ENCODE measurements around the gene UPK2. TPM values are rescaled to one million over a fixed set of nuclear protein-coding genes. Genes with fewer than 3 reads are reported as not detected.

Gene UPK2
- total and polyA plus RNA-seq, 4 donors = 0.07 TPM; not detected in 3

DNA sequence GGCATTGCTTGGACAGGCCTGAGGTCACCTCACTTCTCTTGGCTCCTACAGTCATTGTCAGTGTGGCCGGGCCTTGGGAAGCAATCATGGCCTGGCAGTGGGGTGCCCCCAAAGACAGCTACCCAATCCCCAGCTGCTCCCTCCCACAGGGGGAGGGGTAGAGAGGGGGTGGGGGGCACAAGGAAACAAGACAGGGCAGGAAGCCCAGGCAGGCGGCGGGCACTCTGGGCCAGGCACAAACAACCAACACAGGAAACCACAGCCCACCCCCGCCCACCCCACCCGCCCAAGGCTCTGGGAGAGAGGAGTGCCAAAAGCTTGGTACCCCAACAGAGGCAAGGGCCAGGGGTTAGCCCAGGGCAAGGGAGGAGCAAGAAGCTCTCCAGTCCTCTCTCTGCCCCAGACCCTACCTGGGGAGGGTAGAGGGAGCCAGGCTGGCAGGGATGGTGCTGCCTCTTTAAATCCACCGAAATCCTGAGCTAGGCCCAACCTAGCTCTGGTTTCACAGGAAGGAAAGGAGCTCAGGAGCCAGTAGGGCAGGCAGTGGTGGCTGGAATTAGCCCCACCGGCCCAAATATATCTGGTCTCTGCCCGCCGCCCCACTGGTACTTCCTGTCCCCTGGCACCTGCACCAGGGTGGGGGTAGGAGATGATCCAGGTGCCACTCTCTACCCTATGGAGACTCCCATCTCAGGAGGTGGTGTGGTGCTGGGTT, 42.5 kb upstream of the UPK2 start:
- no peak for DNase-seq
- Histone ChIP-seq H3K9me3 (ENCODE audit: control insufficient read depth in 4 of 4, insufficient read depth in 3 of 4, low read length in 3 of 4) (no peaks in the 10 kb centered on the region), H3K4me1 (ENCODE audit: control insufficient read depth in 5 of 5, insufficient read depth in 5 of 5, low read length in 5 of 5) (peaks cover 26 to 95% (median 72%) of the 10 kb centered on the region in 5 donors), H3K36me3 (ENCODE audit: control insufficient read depth in 4 of 4, insufficient read depth in 4 of 4, low read length in 4 of 4) (peaks cover 0 to 6% (median 0%) of the 10 kb centered on the region in 4 donors), H3K27me3 (ENCODE audit: control insufficient read depth in 3 of 3, insufficient read depth in 3 of 3, low read length in 2 of 3) (no peaks in the 10 kb centered on the region), H3K27ac (ENCODE audit: low read depth in 1 of 2, low read length in 1 of 2) (peak overlapping the region; percentile 74 to 96), H3K4me3 (no peak overlapping the region), H3K9ac (ENCODE audit: insufficient read depth in 1 of 2, low read length in 2 of 2) (no peak overlapping the region)
- no peak for ATAC-seq (ENCODE audit: insufficient read depth, low FRiP score)
- 13 to 14% methylated on average over 9 of the region's 9 CpGs for WGBS, 2 donors
- TF ChIP-seq CTCF (IDR thresholded peaks at IDR 0.05; ENCODE audit: control extremely low read depth, extremely low read depth) = no peak

DNA sequence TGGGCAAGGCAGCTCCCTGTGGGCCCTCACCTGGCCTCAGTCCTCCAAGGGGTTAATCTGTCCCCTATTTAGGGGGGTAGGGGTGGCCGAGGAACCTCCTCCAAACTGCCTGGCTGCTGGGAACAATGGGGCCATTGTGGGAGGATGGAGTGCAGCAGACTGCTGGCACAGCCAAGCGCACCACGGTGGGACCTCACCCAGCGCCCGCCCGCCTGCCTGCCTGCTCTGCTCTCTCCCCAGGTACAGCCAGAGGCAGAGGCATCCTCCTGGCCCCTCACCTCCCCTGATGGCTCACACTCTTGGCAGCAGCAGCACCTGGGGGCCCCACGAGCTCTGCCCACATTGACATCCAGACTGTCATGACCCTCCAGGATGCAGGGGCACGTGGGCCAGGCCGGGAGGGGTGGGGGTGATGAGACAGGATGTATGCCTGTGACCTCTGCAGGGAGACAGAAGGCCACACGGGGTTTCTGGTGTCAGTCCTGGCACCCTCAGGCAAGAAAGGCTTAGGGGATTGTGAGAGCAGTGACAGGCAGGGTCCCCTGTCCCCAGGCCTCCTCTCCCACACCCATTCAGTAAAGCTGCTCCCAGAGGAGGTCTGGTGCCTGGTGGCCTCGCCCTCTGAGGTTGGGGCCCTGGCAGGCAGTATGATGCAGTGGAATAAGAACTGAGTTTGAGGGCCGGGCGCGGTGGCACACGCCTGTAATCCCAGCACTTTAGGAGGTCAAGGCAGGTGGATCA, 41.8 kb upstream of the UPK2 start:
- peak in 2 of 3 donors; percentile 66 to 72 for DNase-seq
- Histone ChIP-seq H3K9ac (ENCODE audit: insufficient read depth in 1 of 2, low read length in 2 of 2) (no peak overlapping the region), H3K27ac (ENCODE audit: low read depth in 1 of 2, low read length in 1 of 2) (peak overlapping the region; percentile 74 to 92), H3K9me3 (ENCODE audit: control insufficient read depth in 4 of 4, insufficient read depth in 3 of 4, low read length in 3 of 4) (no peaks in the 10 kb centered on the region), H3K36me3 (ENCODE audit: control insufficient read depth in 4 of 4, insufficient read depth in 4 of 4, low read length in 4 of 4) (peaks cover 0 to 6% (median 0%) of the 10 kb centered on the region in 4 donors), H3K27me3 (ENCODE audit: control insufficient read depth in 3 of 3, insufficient read depth in 3 of 3, low read length in 2 of 3) (no peaks in the 10 kb centered on the region), H3K4me1 (ENCODE audit: control insufficient read depth in 5 of 5, insufficient read depth in 5 of 5, low read length in 5 of 5) (peaks cover 26 to 94% (median 70%) of the 10 kb centered on the region in 5 donors), H3K4me3 (no peak overlapping the region)
- TF ChIP-seq CTCF (IDR thresholded peaks at IDR 0.05; ENCODE audit: control extremely low read depth, extremely low read depth) = no peak
- WGBS, 2 donors = 37 to 39% methylated on average over 15 of the region's 15 CpGs
- no peak for ATAC-seq (ENCODE audit: insufficient read depth, low FRiP score)

- TF ChIP-seq CTCF (IDR thresholded peaks at IDR 0.05; ENCODE audit: control extremely low read depth, extremely low read depth) = no peak
- 83 to 84% methylated on average over 4 of the region's 4 CpGs for WGBS, 2 donors
- H3K9ac ChIP-seq (ENCODE audit: insufficient read depth in 1 of 2, low read length in 2 of 2) = peak overlapping the region in 1 of 2 donors; percentile 9
Observed at GRCh38 chr11:118914987-118915386, 41.1 kb upstream of the UPK2 start.

More at GRCh38 chr11:118914987-118915386, 41.1 kb upstream of the UPK2 start:
- H3K36me3 ChIP-seq (ENCODE audit: control insufficient read depth in 4 of 4, insufficient read depth in 4 of 4, low read length in 4 of 4) = peaks cover 0 to 6% (median 0%) of the 10 kb centered on the region in 4 donors
- H3K4me1 ChIP-seq (ENCODE audit: control insufficient read depth in 5 of 5, insufficient read depth in 5 of 5, low read length in 5 of 5) = peaks cover 26 to 94% (median 70%) of the 10 kb centered on the region in 5 donors
- peak overlapping the region; percentile 92 to 93 for H3K27ac ChIP-seq (ENCODE audit: low read depth in 1 of 2, low read length in 1 of 2)
- DNase-seq (no peak), ATAC-seq (ENCODE audit: insufficient read depth, low FRiP score) (no peak)
- H3K9me3 ChIP-seq (ENCODE audit: control insufficient read depth in 4 of 4, insufficient read depth in 3 of 4, low read length in 3 of 4) = no peaks in the 10 kb centered on the region
- no peaks in the 10 kb centered on the region for H3K27me3 ChIP-seq (ENCODE audit: control insufficient read depth in 3 of 3, insufficient read depth in 3 of 3, low read length in 2 of 3)
- no peak overlapping the region for H3K4me3 ChIP-seq
